Frontal cortex (tissue), 4 donors: ENCODE measurements around the gene CASKIN1. TPM values are rescaled to one million over a fixed set of nuclear protein-coding genes. Genes with fewer than 3 reads are reported as not detected.

Experiments
- DNase-seq, 2 donors: peaks; one replicate each; pipeline ENCODE4 v3.0.0; 2012; ENCODE audit warnings: low spot score in 2 of 2
- FAIRE-seq: peaks from 2 replicates; lab custom pipeline; 2012; peaks lifted over from hg19 to GRCh38; lab: Jason Lieb, UNC
- total RNA-seq: library from RNA; depleted of rRNA; stranded (reverse); fragments of >200 nt; gene quantifications from one replicate; pipeline ENCODE4 v1.2.3, GENCODE V29; 2014
- donor health status: control.
- donor health status: control.
- donor health status: control.

The CASKIN1 gene
- total RNA-seq, 1 donor from 2014 or later, result 15.9 TPM

GRCh38 chr16:2233046-2233775, 36.8 kb upstream of the CASKIN1 start:
- DNase-seq, result no peak
- no peak for FAIRE-seq

- DNase-seq (no peak), FAIRE-seq (no peak)
Measured at GRCh38 chr16:2232094-2232990, 35.9 kb upstream of the CASKIN1 start.

- DNase-seq (no peak), FAIRE-seq (no peak)
Measured at GRCh38 chr16:2231016-2231931, 34.9 kb upstream of the CASKIN1 start.

- FAIRE-seq (no peak), DNase-seq (no peak)
Measured at GRCh38 chr16:2230376-2230775, 34.0 kb upstream of the CASKIN1 start.

- DNase-seq (no peak), FAIRE-seq (no peak)
Measured at GRCh38 chr16:2229632-2230250, 33.3 kb upstream of the CASKIN1 start.

DNA sequence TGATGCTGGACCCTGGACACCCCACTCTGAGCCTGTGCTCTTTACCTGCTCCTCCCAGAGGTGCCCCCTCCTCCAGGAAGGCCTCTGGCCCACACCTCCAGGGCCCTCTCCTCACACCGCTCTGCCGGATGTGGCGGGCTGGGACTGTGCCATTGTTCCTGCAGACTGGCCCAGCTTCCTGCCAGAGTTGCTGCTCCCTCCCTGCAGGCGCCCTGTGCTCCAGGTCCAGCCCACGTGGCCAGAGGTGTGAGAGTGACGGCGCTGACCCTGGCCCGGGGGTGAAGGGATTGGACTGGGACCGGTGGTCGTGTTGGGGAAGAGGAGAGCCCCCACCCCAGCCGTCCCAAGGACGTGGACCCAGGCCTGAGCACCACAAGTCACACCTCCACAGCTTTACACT, 32.7 kb upstream of the CASKIN1 start:
- FAIRE-seq (no peak), DNase-seq (no peak)

DNA sequence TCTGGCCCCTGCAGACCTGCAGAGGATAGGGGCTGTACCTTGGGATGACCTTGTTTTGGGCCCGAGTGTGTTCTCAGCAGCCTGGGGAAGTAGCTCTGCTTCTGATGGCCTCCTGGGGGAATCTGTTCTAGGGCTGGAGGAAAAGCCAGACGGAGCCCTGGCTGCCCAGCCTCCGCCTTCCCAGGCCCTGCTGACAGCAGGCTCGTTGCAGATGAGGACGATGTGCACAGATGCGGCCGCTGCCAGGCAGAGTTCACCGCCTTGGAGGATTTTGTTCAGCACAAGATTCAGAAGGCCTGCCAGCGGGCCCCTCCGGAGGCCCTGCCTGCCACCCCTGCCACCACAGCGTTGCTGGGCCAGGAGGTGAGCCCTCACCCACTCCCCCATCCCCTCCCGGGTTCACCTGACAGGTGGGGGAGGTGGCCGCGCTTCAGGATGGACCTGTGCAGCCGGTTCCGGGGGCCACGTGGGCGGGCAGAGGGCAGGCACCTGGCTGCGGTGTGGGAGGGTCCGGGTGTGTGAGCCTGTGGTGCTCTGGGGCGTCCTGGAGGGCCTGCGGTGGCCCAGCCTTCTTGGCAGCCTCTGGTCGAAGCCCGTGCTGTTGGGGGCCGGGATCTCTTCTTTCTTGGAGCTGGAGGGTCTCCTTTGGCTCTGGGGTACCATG, 31.9 kb upstream of the CASKIN1 start:
- FAIRE-seq (no peak), DNase-seq (no peak)

DNA sequence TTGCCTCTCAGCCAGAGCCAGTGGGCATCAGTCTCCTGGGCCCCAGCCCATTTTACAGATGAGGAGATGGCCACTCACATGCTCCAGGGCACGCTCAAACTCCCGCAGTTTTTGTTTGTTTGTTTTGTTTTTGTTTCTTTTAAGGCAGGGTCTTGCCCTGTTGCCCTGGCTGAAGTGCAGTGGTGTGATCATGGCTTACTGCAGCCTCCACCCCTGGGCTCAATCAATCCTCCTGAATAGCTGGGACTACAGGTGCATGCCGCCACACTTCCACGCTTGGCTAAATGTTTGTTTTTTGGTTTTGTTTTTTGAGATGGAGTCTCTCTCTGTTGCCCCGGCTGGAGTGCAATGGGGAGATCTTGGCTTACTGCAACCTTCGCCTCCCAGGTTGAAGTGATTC, 30.5 kb upstream of the CASKIN1 start:
- FAIRE-seq (no peak), DNase-seq (no peak)

- DNase-seq (no peak), FAIRE-seq (no peak)
Measured at GRCh38 chr16:2226245-2226793, 29.9 kb upstream of the CASKIN1 start.

GRCh38 chr16:2223942-2224486, 27.6 kb upstream of the CASKIN1 start:
- DNase-seq (peak in 1 of 2 donors; percentile 75), FAIRE-seq (no peak)

GRCh38 chr16:2223221-2223941, 27.0 kb upstream of the CASKIN1 start, which contains the start of gene E4F1:
Gene E4F1 (plus strand): TSS chr16:2223591. CDS start chr16:2223614, 23 bp downstream.
- DNase-seq (peak; percentile 100), FAIRE-seq (no peak)

DNA sequence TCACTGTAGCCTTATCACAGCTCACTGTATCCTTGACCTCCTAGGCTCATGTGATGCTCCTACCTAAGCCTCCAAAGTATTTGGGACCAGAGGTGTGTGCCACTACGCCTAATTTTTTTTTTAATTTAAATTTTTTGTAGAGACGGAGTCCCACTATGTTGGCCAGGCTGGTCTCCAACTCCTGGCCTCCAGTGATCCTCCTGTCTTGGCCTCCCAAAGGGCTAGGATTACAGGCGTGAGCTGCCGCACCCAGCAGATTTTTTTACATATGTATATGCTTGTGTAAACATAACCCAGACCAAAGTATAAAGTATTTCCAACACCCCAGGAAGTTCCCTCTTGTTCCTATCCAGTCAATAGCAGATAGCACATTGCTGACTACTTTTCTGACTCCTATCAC, 19.9 kb upstream of the CASKIN1 start:
- DNase-seq (no peak), FAIRE-seq (no peak)

DNA sequence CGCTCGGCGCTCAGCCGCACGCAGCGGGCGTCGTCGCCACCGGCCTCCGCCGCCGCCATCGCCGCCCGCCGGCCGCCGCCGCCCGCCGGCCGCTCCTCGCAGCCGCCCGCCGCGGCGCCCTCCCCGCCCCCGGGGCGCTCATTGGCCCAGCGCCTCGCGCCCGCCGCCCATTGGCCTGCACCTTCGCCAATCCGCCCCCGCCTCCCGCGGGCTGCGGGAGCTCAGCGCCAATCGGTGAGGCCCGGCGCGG, 18.2 kb upstream of the CASKIN1 start, which contains the start of gene PGP:
Gene PGP (minus strand): TSS at position 122 of the 250 bp plus-strand sequence. CDS start 63 bp downstream, at position 59.
- peak; percentile 99 to 100 for DNase-seq
- FAIRE-seq, result no peak

DNA sequence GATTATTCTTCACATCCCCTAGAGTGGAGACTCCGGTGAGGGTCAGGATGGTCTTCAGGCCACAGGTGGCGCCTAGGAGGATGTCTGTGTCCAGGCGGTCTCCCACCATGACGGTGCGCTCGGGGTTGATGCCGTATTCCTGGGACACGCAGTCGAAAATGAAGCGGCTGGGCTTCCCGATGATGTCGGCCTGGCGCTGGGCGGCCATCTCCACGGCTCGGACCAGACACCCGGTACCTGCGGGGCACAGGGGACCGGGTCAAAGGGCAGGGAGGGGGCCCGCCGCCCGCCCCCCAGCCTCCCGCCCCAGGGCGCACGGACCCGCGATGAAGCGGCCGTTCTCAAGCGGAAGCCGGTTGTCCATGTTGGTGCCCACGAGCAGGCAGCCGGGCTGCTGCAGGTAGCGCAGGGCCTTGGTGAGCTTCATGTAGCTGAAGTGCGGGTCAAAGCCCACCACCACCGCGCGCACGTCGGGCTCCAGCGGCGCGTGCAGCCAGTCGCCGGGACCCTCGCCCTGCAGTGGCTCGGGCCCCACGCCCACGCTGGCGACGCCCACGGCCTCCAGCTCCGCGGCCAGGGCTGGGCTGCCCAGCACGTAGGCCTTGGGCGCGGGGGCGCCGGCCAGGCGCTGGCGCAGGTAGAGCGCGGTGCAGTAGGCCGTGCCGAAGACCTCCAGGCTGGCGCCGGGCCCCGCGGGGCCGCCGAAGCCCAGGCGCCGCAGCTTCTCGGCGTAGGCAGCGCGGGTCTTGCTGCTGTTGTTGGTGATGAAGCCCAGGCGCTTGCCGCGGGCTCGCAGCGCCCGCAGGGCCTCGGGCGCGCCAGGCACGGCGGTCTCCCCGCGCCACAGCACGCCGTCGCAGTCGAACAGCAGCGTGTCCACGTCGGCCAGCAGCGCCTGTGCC, 17.7 kb upstream of the CASKIN1 start:
- no peak for FAIRE-seq
- DNase-seq, result no peak

DNA sequence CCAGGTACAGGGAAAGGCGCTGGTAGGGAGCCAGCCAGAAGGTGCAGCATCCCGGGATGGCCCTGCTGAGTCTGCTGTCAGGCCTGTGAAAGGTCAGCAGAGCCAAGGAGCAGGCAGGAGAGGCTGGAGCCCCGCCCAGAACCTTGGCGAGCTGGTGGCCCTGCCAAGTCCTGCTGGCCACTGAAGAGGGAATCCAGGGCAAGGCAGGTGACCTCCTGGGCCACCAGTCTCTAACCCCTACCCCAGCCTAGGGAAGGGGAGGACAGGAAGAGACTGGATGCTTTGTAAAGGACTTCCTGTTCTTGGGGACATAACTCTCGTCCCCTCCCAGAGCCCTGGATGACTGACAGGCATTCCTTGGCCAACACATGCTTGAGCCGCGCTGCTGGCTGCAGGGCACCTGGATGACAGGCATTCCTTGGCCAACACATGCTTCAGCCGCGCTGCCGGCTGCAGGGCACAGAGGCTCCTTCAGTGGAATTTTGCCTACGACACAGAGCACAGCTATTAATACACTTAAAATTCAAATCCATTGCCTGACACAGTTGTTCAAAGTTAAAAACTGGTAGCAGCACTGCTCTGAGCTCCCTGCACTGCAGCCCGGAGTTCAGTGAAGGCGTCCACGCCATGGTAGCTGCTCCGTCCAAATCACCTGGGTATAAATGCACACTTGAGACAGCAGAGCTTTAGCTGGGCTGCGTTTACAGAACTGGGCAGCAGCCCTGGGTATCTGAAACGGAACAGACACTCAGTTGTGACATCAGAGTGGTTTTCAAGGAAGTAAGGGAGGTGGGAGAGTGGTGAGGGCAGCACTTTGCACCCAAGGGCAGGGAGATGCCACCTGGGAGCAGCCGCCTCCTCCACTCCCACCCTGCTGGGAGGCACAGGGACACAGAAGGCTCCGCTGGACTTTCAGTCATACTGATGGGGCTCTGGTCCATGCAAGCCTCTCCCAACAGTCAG, 16.2 kb upstream of the CASKIN1 start:
- FAIRE-seq, result no peak
- no peak for DNase-seq

GRCh38 chr16:2211923-2212347, 15.5 kb upstream of the CASKIN1 start:
- DNase-seq, result no peak
- no peak for FAIRE-seq
